HFF-Myc (cell line): ENCODE data around the gene ZNF700.
A peak's percentile ranks its signal among the peaks of the same experiment; 100 is the strongest.
"Not testable (repeated sequence)": the region's sequence is repeated elsewhere in the genome, so short reads cannot be mapped to it uniquely, and the experiment has no call there.

Experiments
- DNase-seq: peaks from one replicate; pipeline ENCODE4 v3.0.0-alpha.2; 2011; ENCODE audit warnings: low read depth; ENCODE audit errors: extremely low read depth
- H3K4me3 ChIP-seq: replicated peaks from 2 replicates; pipeline ENCODE4 v1.5.1; 2011; ENCODE audit warnings: low read depth, mild to moderate bottlenecking, control low read depth, low read length
- CTCF ChIP-seq: IDR thresholded peaks from 2 replicates; pipeline ENCODE4 v1.5.1; 2012; ENCODE audit warnings: mild to moderate bottlenecking, low read depth, low read length, control low read depth; ENCODE audit errors: missing control alignments

Gene ZNF700

GRCh38 chr19:11887611-11888531 is 37.0 kb upstream of the ZNF700 start, which contains the start of gene ZNF69:
Gene ZNF69 (plus strand): TSS chr19:11887782. CDS start chr19:11887924, 142 bp downstream.
- H3K4me3 ChIP-seq = peak within 1 kb of the TSS; percentile 40
- no peak for TF ChIP-seq CTCF
- no peak for DNase-seq

GRCh38 chr19:11889901-11890300 is 35.0 kb upstream of the ZNF700 start:
- not testable (repeated sequence) for DNase-seq, H3K4me3 ChIP-seq

GRCh38 chr19:11890634-11891033 is 34.3 kb upstream of the ZNF700 start:
- H3K4me3 ChIP-seq = no peak overlapping the region
- no peak for DNase-seq
- TF ChIP-seq CTCF = no peak

- TF ChIP-seq CTCF = no peak
- DNase-seq = no peak
- H3K4me3 ChIP-seq = no peak overlapping the region
These were observed 30.1 kb upstream of the ZNF700 start for GRCh38 chr19:11894851-11895250.

- no peak for DNase-seq
- no peak for TF ChIP-seq CTCF
- H3K4me3 ChIP-seq = no peak overlapping the region
These were observed 22.7 kb upstream of the ZNF700 start for GRCh38 chr19:11902228-11902627.

- no peak for DNase-seq
- no peak for TF ChIP-seq CTCF
- H3K4me3 ChIP-seq = no peak overlapping the region
These were observed 19.0 kb upstream of the ZNF700 start for GRCh38 chr19:11905928-11906327.

GRCh38 chr19:11911937-11912336 is 13.0 kb upstream of the ZNF700 start:
- H3K4me3 ChIP-seq, DNase-seq: not testable (repeated sequence)

- DNase-seq, H3K4me3 ChIP-seq: not testable (repeated sequence)
These were observed 10.4 kb upstream of the ZNF700 start for GRCh38 chr19:11914417-11915051.
